HL-60/S4 treated with phorbol 12-myristate 13-acetate at 8.2 ng/mL for 4 days and 3 days (cell line): ENCODE data around the gene PRSS36.
"Not testable (repeated sequence)": the region's sequence is repeated elsewhere in the genome, so short reads cannot be mapped to it uniquely, and the experiment has no call there.

Experiments
- in situ Hi-C: fragments of 300-500 bp; cut with MboI; formaldehyde crosslinking; loops from 2 replicates; pipeline ENCODE4 v1.15.0; 2022; ENCODE audit warnings: low sequenced_read_pairs

PRSS36 gene

GRCh38 chr16:31149894-31150890 is at the start of gene PRSS36:
Gene PRSS36 (minus strand): TSS chr16:31150066. CDS start chr16:31150035, 31 bp downstream.
- in situ Hi-C loops, result no loop called here

- in situ Hi-C loops, result no loop called here
Observed at GRCh38 chr16:31199430-31200041, 49.7 kb upstream of the PRSS36 start.

- in situ Hi-C loops, result no loop called here
Observed at GRCh38 chr16:31198207-31198882, 48.5 kb upstream of the PRSS36 start.

GRCh38 chr16:31196324-31197088 is 46.6 kb upstream of the PRSS36 start:
- in situ Hi-C loops, result no loop called here

GRCh38 chr16:31195861-31196260 is 46.0 kb upstream of the PRSS36 start:
- in situ Hi-C loops, result not testable (repeated sequence)

GRCh38 chr16:31194898-31195297 is 45.0 kb upstream of the PRSS36 start:
- in situ Hi-C loops, result no loop called here

GRCh38 chr16:31193874-31194273 is 44.0 kb upstream of the PRSS36 start:
- in situ Hi-C loops, result no loop called here

- in situ Hi-C loops, result no loop called here
Observed at GRCh38 chr16:31192856-31193642, 43.2 kb upstream of the PRSS36 start.

- in situ Hi-C loops, result no loop called here
Observed at GRCh38 chr16:31191697-31192428, 42.0 kb upstream of the PRSS36 start.

GRCh38 chr16:31190818-31191444 is 41.1 kb upstream of the PRSS36 start:
- in situ Hi-C loops, result no loop called here

GRCh38 chr16:31190061-31190460 is 40.2 kb upstream of the PRSS36 start:
- in situ Hi-C loops, result no loop called here

GRCh38 chr16:31189412-31189778 is 39.5 kb upstream of the PRSS36 start:
- in situ Hi-C loops, result no loop called here

GRCh38 chr16:31188450-31189411 is 38.9 kb upstream of the PRSS36 start:
- in situ Hi-C loops, result no loop called here

GRCh38 chr16:31187808-31188189 is 37.9 kb upstream of the PRSS36 start:
- in situ Hi-C loops, result no loop called here

GRCh38 chr16:31186930-31187807 is 37.3 kb upstream of the PRSS36 start:
- in situ Hi-C loops, result no loop called here

GRCh38 chr16:31186176-31186575 is 36.3 kb upstream of the PRSS36 start:
- in situ Hi-C loops, result no loop called here

- in situ Hi-C loops, result no loop called here
Observed at GRCh38 chr16:31185339-31185738, 35.5 kb upstream of the PRSS36 start.
